HUES6 (cell line): Measurements from ENCODE around the gene PAX2.

Experiments used
- H3K27ac ChIP-seq: 2 replicates; pipeline ENCODE4 v1.7.0; 2013; ENCODE audit warnings: low read depth, mild to moderate bottlenecking, low read length, inconsistent platforms
- H3K27me3 ChIP-seq: 2 replicates; pipeline ENCODE4 v1.6.1; 2013; ENCODE audit warnings: low read length; ENCODE audit not compliant: control insufficient read depth, insufficient read depth
- H3K36me3 ChIP-seq: 2 replicates; pipeline ENCODE4 v1.6.1; 2013; ENCODE audit warnings: low read length; ENCODE audit not compliant: control insufficient read depth, insufficient read depth
- H3K4me1 ChIP-seq: 2 replicates; pipeline ENCODE4 v1.6.1; 2013; ENCODE audit warnings: low read length; ENCODE audit not compliant: control insufficient read depth, insufficient read depth
- H3K4me3 ChIP-seq: 2 replicates; pipeline ENCODE4 v1.5.1; 2013; ENCODE audit warnings: low read depth, low read length
- H3K9ac ChIP-seq: one replicate; pipeline ENCODE4 v1.6.1; 2013; ENCODE audit warnings: mild to moderate bottlenecking, low read length
- H3K9me3 ChIP-seq: 2 replicates; pipeline ENCODE4 v1.6.1; 2013; ENCODE audit warnings: low read depth, low read length; ENCODE audit not compliant: control insufficient read depth, insufficient read depth

The PAX2 gene

DNA sequence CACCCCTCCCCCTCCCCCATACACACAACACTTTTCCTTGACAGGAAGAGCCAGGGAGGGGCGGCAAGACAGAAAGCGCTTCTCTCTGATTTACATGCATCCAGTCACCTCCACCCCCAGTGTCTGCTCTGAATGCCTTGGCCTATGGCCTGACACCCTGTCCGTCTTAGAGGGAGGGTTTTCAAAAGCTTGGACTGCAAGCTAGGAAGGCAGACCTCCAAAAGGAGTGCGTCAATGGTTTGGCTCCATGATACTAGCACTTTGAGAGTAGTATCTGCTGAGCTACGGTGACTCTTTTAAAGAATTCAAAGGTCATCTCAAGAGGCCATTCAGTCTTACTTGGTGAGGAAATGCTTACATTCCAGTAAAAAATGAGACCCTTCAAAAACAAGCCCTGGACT is 20.3 kb upstream of the PAX2 start:
- no peak overlapping the region for H3K27ac ChIP-seq
- peaks cover 7% of the 10 kb centered on the region; the same call in 1 of the 2 replicates for H3K4me1 ChIP-seq
- peaks cover 99% of the 10 kb centered on the region for H3K27me3 ChIP-seq
- H3K36me3 ChIP-seq = no peaks in the 10 kb centered on the region
- H3K4me3 ChIP-seq = no peak overlapping the region; the same call in 1 of the 2 replicates
- H3K9ac ChIP-seq = no peak overlapping the region
- H3K9me3 ChIP-seq = no peaks in the 10 kb centered on the region

DNA sequence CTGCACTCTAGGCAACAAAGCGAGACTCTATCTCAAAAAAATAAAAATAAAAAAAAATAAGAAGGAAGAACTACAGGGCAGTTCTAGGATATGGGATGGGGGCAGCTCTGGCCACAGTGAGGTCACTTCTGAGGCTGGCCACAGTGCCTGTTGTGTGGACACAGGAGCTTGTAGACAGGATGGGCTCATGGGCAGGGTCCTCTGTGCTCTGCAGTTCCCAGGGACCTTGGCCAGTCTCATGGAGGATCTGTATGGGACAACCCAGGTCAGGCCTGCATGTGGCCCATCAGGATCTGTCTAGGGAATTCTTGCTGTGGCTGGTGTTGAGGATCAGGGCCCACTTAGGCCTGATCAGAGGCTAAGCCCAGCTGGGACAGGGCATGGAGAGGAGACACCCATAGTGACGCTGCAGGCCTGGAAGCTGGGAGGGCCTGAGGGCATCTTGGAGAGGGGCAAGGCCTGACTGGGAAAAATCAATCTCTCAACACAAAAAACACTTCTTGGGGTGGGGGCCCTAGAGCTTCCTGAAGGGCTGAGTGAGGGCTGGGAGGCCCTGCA is 19.4 kb upstream of the PAX2 start:
- H3K27me3 ChIP-seq = peaks cover 99% of the 10 kb centered on the region
- no peak overlapping the region for H3K9ac ChIP-seq
- no peak overlapping the region for H3K27ac ChIP-seq
- no peaks in the 10 kb centered on the region for H3K9me3 ChIP-seq
- H3K4me1 ChIP-seq = peaks cover 13% of the 10 kb centered on the region
- H3K4me3 ChIP-seq = no peak overlapping the region
- H3K36me3 ChIP-seq = no peaks in the 10 kb centered on the region

- Histone ChIP-seq H3K9me3 (no peaks in the 10 kb centered on the region), H3K27ac (no peak overlapping the region), H3K9ac (no peak overlapping the region), H3K27me3 (peaks cover 99% of the 10 kb centered on the region), H3K36me3 (no peaks in the 10 kb centered on the region), H3K4me3 (no peak overlapping the region), H3K4me1 (peaks cover 29% of the 10 kb centered on the region)
Observed at GRCh38 chr10:100727808-100728207, 17.6 kb upstream of the PAX2 start.

DNA sequence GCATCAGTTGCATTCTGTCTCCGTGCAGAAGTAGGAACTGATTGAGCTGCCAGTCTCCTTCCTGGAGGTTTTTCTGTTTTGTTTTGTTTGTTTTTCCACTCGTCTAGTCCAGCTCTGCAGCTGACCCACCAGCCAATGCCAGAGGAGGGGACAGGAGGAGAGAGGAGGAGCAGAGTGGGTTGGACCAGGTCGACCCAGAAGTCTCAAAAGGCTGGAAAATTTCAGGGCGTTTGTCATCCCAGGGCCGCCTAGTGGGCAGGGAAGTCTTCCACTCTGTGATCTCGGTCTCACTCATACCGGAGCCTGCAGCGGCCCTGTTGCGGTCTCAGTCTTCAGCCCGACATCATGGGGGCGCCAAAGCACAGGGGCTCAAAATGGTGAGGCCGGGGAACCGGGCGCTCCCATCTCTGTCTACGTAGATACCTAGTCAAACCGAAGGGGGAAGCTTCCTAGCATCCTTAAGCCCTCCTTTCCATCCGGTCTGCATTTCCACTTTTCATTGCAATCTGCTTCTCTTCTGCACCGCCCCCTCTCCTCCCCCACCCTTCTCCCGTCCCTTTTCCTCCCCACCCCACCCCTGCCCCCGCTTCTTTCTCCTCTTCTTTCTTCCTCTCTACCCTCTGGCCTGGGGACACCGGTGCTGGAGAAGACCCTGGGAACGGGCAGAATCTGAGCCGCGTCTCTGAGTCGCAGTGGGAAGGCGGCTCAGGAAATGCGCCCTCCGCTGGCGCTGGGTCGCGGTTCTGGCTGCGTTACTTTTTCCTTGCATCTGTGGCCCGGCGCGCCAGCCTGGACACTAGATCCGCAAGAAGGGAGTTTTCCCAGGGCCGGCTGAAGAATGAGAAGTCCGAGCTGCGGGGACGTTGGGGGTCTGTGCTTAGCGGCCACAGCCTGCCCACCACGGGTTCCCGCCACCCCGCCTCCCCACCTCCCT is 16.2 kb upstream of the PAX2 start:
- Histone ChIP-seq H3K27ac (no peak overlapping the region), H3K4me3 (peak overlapping the region; percentile 45), H3K9me3 (no peaks in the 10 kb centered on the region), H3K27me3 (peaks cover 99% of the 10 kb centered on the region), H3K36me3 (no peaks in the 10 kb centered on the region), H3K4me1 (peaks cover 35% of the 10 kb centered on the region), H3K9ac (no peak overlapping the region)

DNA sequence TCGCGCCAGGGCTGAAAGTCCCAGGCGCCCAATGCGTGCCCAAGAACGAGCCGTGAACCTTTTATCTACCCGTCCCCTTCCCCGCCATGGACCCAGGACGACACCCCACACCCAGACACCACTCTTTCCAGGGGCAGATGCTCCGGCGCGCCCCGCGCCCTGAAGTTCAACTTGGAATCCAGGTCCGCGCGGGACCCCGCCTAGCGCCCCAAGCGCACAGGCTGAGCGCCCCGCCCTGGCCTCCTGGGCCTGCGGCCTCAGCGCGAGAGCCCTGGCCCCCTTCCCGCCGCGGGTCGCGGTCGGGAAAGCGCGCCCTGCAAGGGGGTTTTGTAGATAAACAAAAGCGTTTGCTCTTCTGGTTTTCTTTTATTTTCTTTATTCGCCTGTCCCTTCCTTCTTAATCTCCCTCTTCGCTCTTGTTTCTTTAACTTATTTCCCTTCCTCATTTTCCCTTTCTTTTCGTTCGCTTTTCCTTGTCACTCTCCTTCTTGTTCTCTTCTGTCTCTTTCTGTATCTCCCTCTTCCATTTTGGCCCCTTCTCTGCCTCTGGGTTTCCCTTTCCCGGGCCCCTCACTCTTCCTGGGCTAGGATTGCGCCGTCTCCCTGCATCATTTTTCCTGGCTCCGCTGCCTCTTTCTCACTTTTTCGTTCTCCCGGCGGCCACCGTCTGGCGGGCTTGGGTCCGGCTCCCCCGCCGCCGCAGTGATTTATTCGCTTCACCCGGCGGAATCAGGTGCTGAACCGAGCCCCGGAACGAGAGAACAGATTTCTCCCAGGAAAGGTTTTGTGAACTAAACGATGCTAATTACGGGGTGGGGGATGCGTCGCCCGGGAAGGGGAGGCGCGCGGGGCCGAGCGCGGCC is 15.3 kb upstream of the PAX2 start:
- Histone ChIP-seq H3K27ac (no peak overlapping the region), H3K4me3 (peak overlapping the region; percentile 45)

GRCh38 chr10:100730725-100731406 is 14.5 kb upstream of the PAX2 start:
- no peak overlapping the region for H3K27ac ChIP-seq
- no peaks in the 10 kb centered on the region for H3K9me3 ChIP-seq
- peak overlapping the region; percentile 28; the same call in 1 of the 2 replicates for H3K4me3 ChIP-seq
- H3K9ac ChIP-seq = no peak overlapping the region
- peaks cover 99% of the 10 kb centered on the region for H3K27me3 ChIP-seq
- H3K36me3 ChIP-seq = no peaks in the 10 kb centered on the region
- peaks cover 35% of the 10 kb centered on the region for H3K4me1 ChIP-seq

More for the DNA sequence above, 15.3 kb upstream of the PAX2 start:
- H3K27me3 ChIP-seq = peaks cover 99% of the 10 kb centered on the region
- H3K36me3 ChIP-seq = no peaks in the 10 kb centered on the region
- no peak overlapping the region for H3K9ac ChIP-seq
- peaks cover 35% of the 10 kb centered on the region for H3K4me1 ChIP-seq
- no peaks in the 10 kb centered on the region for H3K9me3 ChIP-seq

- Histone ChIP-seq H3K4me3 (peak overlapping the region; percentile 28; the same call in 1 of the 2 replicates), H3K4me1 (peaks cover 35% of the 10 kb centered on the region), H3K27ac (no peak overlapping the region), H3K27me3 (peaks cover 99% of the 10 kb centered on the region), H3K36me3 (no peaks in the 10 kb centered on the region), H3K9me3 (no peaks in the 10 kb centered on the region), H3K9ac (no peak overlapping the region)
Observed at GRCh38 chr10:100731407-100732240, 13.8 kb upstream of the PAX2 start.

GRCh38 chr10:100732241-100732596 is 13.2 kb upstream of the PAX2 start:
- H3K4me3 ChIP-seq = no peak overlapping the region
- no peaks in the 10 kb centered on the region for H3K36me3 ChIP-seq
- H3K4me1 ChIP-seq = peaks cover 41% of the 10 kb centered on the region
- no peak overlapping the region for H3K9ac ChIP-seq
- no peak overlapping the region for H3K27ac ChIP-seq
- no peaks in the 10 kb centered on the region for H3K9me3 ChIP-seq
- H3K27me3 ChIP-seq = peaks cover 100% of the 10 kb centered on the region

GRCh38 chr10:100733329-100733728 is 12.1 kb upstream of the PAX2 start:
- Histone ChIP-seq H3K9me3 (no peaks in the 10 kb centered on the region), H3K4me3 (no peak overlapping the region), H3K27me3 (peaks cover 100% of the 10 kb centered on the region), H3K27ac (no peak overlapping the region), H3K36me3 (no peaks in the 10 kb centered on the region), H3K9ac (no peak overlapping the region), H3K4me1 (peaks cover 45% of the 10 kb centered on the region)
